ENCODE data around the gene MIDN. TPM values are rescaled to one million over a fixed set of nuclear protein-coding genes. Genes with fewer than 3 reads are reported as not detected.

MIDN gene
- total RNA-seq, 4 donors from 2014 or later: 89.0 to 153 (median 105) TPM

GRCh38 chr19:1258707-1259205 lies 10.4 kb downstream of the MIDN start:
- TF ChIP-seq POLR2AphosphoS5 (IDR thresholded peaks at IDR 0.05) (no peak), POLR2A (IDR thresholded peaks at IDR 0.05) (no peak), EP300 (IDR thresholded peaks at IDR 0.05) (no peak)
- TF ChIP-seq, protein P1, sequence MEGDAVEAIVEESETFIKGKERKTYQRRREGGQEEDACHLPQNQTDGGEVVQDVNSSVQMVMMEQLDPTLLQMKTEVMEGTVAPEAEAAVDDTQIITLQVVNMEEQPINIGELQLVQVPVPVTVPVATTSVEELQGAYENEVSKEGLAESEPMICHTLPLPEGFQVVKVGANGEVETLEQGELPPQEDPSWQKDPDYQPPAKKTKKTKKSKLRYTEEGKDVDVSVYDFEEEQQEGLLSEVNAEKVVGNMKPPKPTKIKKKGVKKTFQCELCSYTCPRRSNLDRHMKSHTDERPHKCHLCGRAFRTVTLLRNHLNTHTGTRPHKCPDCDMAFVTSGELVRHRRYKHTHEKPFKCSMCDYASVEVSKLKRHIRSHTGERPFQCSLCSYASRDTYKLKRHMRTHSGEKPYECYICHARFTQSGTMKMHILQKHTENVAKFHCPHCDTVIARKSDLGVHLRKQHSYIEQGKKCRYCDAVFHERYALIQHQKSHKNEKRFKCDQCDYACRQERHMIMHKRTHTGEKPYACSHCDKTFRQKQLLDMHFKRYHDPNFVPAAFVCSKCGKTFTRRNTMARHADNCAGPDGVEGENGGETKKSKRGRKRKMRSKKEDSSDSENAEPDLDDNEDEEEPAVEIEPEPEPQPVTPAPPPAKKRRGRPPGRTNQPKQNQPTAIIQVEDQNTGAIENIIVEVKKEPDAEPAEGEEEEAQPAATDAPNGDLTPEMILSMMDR (IDR thresholded peaks at IDR 0.05): no peak
- peak overlapping the region; percentile 31 for H3K4me3 ChIP-seq
- H3K4me1 ChIP-seq: peaks cover 92% of the 10 kb centered on the region
- H3K27ac ChIP-seq: peak overlapping the region; percentile 92
- 10% methylated on average over 15 of the region's 15 CpGs for WGBS
- no peaks in the 10 kb centered on the region for H3K9me3 ChIP-seq
- no peak for DNase-seq (ENCODE audit: low spot score in 2 of 2)
- no peaks in the 10 kb centered on the region for H3K27me3 ChIP-seq
- peaks cover 45% of the 10 kb centered on the region for H3K36me3 ChIP-seq

DNA sequence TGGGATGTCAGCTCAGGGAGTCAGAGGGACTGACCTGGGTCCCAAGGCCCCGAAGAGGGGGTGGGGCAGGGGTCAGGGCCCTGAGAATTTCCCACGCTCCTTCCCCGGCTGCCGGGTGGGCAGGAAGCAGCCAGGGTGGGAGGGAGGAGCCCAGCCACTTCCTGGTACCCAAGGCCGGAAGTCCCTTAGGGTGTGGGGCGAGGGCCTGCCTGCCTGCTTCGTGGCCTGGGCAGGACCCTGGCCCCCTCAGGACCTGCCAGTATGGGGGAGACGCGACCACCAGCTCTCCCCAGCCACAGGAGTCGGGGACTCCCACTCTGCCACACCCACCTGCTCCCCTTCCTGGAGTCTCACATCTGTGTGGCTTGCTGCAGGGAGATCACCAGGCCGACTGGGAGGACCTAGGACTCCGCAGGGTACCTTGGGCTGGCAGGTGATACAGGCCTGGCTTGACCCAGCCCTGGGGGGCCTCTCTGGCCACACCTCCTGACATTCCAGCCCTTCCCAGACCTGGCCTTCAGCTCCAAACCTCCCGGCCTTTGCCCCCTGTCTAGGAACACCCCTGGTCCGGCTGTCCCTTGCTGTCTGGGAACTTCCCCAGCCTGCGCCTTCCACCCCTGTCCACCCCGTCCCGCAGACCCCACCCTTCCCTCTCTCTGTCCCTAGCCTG lies 11.0 kb downstream of the MIDN start:
- 17% methylated on average over 6 of the region's 17 CpGs for WGBS
- H3K27me3 ChIP-seq: no peaks in the 10 kb centered on the region
- H3K4me3 ChIP-seq: peak overlapping the region; percentile 31
- peaks cover 39% of the 10 kb centered on the region for H3K36me3 ChIP-seq
- peaks cover 89% of the 10 kb centered on the region for H3K4me1 ChIP-seq
- TF ChIP-seq POLR2AphosphoS5 (IDR thresholded peaks at IDR 0.05) (peak in 1 of 3 donors; percentile 78), POLR2A (IDR thresholded peaks at IDR 0.05) (peak in 1 of 2 donors; percentile 29), EP300 (IDR thresholded peaks at IDR 0.05) (no peak)
- DNase-seq (ENCODE audit: low spot score in 2 of 2): peak in 1 of 2 donors; percentile 89
- peak overlapping the region; percentile 92 for H3K27ac ChIP-seq
- H3K9me3 ChIP-seq: no peaks in the 10 kb centered on the region

DNA sequence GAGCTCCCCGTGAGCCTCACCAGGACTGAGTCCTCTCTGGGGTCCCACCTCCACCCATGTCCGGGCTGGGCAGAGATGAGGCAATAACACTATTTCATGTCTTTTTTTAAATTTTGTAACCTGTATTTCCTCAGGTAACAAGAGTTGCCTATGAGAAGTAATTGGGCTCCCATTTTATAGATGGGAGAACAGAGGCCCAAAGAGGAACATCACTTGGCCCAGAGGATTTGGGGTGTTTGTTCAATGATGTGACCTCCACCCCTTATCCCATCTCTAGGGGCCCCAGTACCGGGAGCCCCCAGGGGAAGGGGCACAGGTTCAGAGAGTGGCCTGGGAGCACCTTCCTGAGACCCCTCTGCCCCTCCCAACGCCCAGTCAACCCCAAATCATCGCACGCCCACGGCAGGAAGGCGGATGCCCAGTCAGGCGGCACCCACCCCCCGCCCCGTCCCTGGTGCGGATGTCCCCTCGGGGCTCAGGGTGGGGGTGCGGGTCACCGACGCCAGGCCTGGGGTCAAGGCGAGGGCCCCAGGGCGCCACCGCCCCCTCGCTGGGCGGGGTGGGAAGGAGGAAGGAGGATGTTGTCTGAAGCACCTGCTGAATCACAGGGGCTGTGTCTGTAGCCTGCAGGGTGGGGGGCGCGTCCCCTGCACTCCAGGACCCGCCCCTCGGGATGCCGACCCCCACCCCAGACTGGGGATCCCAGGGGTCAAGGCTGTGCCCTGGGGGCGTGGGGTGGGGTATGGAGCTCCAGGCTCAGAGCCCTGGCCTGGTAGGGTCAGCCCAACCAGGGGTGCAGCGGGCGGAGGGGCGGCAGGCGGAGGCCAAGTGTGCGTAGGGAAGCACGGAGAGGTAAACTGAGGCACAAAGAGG lies 11.7 kb downstream of the MIDN start:
- Histone ChIP-seq H3K36me3 (peaks cover 31% of the 10 kb centered on the region), H3K27ac (peak overlapping the region; percentile 92), H3K27me3 (no peaks in the 10 kb centered on the region), H3K9me3 (no peaks in the 10 kb centered on the region), H3K4me1 (peaks cover 89% of the 10 kb centered on the region), H3K4me3 (peak overlapping the region; percentile 59)
- TF ChIP-seq, protein P1 (IDR thresholded peaks at IDR 0.05): no peak
- TF ChIP-seq POLR2AphosphoS5 (IDR thresholded peaks at IDR 0.05): peak in 1 of 3 donors; percentile 24
- DNase-seq (ENCODE audit: low spot score in 2 of 2): no peak
- 6% methylated on average over 16 of the region's 33 CpGs for WGBS

DNA sequence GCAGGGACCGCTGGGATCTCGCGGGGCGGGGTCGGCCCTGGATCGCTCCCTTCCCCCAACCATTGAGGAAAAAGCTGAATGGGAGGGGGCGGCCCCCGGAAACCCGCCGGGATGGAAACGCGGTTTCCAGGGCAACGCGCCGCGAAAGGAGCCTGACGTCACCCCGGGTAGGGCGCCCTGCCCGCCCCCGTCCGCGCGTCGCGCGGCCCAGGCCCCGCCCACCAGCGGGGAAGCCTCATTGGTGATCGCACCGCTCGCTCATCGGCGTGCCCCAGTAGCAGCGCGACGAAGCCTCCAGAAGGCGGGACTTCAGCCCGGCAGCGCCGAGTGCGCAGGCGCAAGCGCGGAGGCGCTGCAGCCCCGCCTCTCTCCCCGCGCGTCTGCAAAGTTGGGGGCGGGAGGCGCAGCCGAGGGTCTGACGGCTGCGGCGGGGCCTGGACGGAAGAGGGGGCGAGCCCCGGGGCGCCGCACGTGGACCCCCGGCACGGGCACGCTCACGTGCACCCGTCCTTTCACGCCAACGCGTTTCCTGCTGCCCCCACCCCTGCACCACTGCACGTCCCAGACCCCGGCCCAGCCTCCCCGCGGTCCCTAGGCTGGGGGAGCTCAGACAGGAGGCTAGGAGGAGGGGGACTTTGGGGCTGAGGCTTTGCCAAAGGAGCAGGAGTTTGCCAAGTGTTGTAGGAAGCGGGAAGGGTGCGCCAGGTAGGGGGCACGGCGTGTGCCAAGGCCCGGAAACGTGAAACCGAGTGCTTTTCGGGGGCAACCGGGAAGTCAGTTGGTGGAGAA lies 12.6 kb downstream of the MIDN start:
- 1% methylated on average over 26 of the region's 83 CpGs for WGBS
- Histone ChIP-seq H3K36me3 (peaks cover 23% of the 10 kb centered on the region), H3K27me3 (no peaks in the 10 kb centered on the region), H3K4me1 (peaks cover 89% of the 10 kb centered on the region), H3K9me3 (no peaks in the 10 kb centered on the region), H3K4me3 (peak overlapping the region; percentile 59), H3K27ac (peak overlapping the region; percentile 92)
- TF ChIP-seq, protein P1 (IDR thresholded peaks at IDR 0.05): no peak
- TF ChIP-seq POLR2A (IDR thresholded peaks at IDR 0.05) (peak in 1 of 2 donors; percentile 29), POLR2AphosphoS5 (IDR thresholded peaks at IDR 0.05) (peak in 1 of 3 donors; percentile 38), EP300 (IDR thresholded peaks at IDR 0.05) (no peak)
- DNase-seq (ENCODE audit: low spot score in 2 of 2): peak; percentile 97

- DNase-seq (ENCODE audit: low spot score in 2 of 2): no peak
- Histone ChIP-seq H3K27me3 (no peaks in the 10 kb centered on the region), H3K36me3 (peaks cover 18% of the 10 kb centered on the region), H3K9me3 (no peaks in the 10 kb centered on the region), H3K4me1 (peaks cover 92% of the 10 kb centered on the region), H3K27ac (peak overlapping the region; percentile 92), H3K4me3 (peak overlapping the region; percentile 59)
- WGBS: 7% methylated on average over 14 of the region's 14 CpGs
- TF ChIP-seq, protein P1 (IDR thresholded peaks at IDR 0.05): no peak
- TF ChIP-seq POLR2A (IDR thresholded peaks at IDR 0.05) (no peak), EP300 (IDR thresholded peaks at IDR 0.05) (no peak), POLR2AphosphoS5 (IDR thresholded peaks at IDR 0.05) (no peak)
Measured at GRCh38 chr19:1261538-1261797, 13.1 kb downstream of the MIDN start.

All from suprapubic skin (tissue), 4 donors.